ENCODE measurements around the gene XRN2.
A peak's percentile ranks its signal among the peaks of the same experiment; 100 is the strongest.

Gene XRN2, protein sequence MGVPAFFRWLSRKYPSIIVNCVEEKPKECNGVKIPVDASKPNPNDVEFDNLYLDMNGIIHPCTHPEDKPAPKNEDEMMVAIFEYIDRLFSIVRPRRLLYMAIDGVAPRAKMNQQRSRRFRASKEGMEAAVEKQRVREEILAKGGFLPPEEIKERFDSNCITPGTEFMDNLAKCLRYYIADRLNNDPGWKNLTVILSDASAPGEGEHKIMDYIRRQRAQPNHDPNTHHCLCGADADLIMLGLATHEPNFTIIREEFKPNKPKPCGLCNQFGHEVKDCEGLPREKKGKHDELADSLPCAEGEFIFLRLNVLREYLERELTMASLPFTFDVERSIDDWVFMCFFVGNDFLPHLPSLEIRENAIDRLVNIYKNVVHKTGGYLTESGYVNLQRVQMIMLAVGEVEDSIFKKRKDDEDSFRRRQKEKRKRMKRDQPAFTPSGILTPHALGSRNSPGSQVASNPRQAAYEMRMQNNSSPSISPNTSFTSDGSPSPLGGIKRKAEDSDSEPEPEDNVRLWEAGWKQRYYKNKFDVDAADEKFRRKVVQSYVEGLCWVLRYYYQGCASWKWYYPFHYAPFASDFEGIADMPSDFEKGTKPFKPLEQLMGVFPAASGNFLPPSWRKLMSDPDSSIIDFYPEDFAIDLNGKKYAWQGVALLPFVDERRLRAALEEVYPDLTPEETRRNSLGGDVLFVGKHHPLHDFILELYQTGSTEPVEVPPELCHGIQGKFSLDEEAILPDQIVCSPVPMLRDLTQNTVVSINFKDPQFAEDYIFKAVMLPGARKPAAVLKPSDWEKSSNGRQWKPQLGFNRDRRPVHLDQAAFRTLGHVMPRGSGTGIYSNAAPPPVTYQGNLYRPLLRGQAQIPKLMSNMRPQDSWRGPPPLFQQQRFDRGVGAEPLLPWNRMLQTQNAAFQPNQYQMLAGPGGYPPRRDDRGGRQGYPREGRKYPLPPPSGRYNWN

GRCh38 chr20:21303061-21303871 lies at the start of gene XRN2:
Gene XRN2, plus strand, starts transcription at chr20:21303331. Its CDS starts 68 bp downstream, at chr20:21303399.
- DNase-seq: peak; percentile 94

DNA sequence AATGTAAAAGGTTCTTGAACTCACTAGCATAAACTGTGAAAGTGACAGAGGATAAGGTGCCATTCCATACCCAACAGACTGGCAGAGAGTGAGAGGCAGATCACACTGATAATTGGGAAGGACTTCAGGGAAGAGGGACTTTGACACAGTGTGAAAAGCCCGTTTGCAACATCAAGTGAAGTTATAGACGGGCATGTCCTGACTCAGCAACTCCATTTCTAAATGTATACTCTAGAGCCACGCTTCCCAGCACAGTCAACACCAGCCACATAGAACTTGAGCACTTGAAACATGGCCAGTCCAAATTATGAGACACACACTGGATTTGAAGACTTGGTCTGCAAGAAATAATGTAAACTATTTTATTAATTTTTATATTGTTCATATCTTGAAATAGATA lies 45.9 kb upstream of the XRN2 start:
- no peak for DNase-seq

- DNase-seq: no peak
Measured at GRCh38 chr20:21258411-21258810, 44.7 kb upstream of the XRN2 start.

DNA sequence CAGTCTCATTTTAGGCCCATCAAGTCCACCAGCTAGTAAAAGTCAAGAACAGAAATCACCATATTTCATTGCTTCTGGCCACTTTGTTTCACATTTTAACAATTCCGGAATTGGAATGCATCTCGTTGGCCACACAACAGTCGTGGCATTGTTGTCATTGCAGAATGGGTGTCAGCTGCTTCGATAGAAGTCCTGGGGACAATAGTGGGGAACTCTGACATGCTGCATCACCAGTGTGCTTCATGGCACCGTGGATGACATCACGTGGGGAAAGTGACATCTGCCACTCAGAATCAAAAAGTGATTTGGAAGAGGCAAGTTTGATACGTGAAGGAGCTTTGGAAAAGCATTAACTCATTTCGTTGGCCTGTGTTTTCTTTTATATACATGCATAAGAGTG lies 43.8 kb upstream of the XRN2 start:
- DNase-seq: peak; percentile 55

DNA sequence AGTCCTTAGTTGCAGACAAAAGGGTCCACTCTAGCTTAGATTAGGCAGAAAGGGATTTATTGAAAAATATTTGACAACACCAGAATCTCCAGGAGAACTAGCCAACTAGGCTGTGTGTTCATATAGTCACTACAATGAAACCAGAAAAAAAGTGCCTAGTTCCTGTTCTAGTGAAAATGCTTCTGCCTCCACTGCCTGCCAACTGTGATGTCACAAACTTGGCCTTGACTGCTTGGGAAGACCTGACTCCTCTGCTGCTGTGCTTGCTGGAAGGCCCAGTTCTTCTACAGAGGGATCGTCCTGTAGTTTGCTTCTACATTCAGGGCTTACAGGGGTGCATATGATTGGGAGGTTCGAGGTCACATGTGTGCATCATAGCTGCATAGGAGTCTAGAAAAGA lies 40.3 kb upstream of the XRN2 start:
- no peak for DNase-seq

- no peak for DNase-seq
Measured at GRCh38 chr20:21265261-21266190, 37.6 kb upstream of the XRN2 start.

GRCh38 chr20:21266191-21266536 lies 37.0 kb upstream of the XRN2 start:
- no peak for DNase-seq

- no peak for DNase-seq
Measured at GRCh38 chr20:21269772-21270171, 33.4 kb upstream of the XRN2 start.

- DNase-seq: peak; percentile 9
Measured at GRCh38 chr20:21270806-21271205, 32.3 kb upstream of the XRN2 start.

- no peak for DNase-seq
Measured at GRCh38 chr20:21272279-21272678, 30.9 kb upstream of the XRN2 start.

GRCh38 chr20:21272679-21273078 lies 30.5 kb upstream of the XRN2 start:
- no peak for DNase-seq

DNA sequence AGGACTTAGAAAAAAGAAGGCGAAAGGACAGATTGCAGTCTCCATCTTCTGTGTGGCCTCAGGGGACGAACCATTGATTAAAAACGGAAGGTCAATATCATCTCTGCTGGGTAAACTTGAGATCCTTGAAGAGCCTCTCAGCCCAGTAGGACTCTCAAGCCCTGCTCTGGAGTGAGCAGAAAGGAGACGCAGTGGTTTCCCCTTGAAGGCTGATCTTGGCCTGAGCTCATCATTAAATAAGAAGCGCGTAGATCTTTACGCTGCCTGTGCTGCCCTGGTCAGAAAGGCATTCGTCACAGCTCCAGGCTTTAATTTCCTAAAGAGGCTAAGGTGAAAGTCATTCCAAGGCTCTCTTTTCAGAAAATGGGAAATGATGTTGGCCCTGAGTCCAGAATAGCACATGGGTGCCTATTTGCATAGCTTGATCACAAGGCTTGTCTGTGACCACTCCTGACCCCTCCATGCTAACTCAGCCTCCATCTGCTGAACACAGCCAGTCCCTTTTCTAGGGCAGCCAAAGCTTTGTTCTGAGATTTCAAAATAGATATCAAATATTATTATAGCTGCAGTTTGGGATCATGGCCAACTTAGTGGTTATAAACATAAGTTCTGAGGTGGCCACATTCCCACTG lies 29.3 kb upstream of the XRN2 start:
- DNase-seq: no peak

GRCh38 chr20:21278829-21279228 lies 24.3 kb upstream of the XRN2 start:
- DNase-seq: no peak

GRCh38 chr20:21279706-21280521 lies 23.2 kb upstream of the XRN2 start:
- DNase-seq: no peak

DNA sequence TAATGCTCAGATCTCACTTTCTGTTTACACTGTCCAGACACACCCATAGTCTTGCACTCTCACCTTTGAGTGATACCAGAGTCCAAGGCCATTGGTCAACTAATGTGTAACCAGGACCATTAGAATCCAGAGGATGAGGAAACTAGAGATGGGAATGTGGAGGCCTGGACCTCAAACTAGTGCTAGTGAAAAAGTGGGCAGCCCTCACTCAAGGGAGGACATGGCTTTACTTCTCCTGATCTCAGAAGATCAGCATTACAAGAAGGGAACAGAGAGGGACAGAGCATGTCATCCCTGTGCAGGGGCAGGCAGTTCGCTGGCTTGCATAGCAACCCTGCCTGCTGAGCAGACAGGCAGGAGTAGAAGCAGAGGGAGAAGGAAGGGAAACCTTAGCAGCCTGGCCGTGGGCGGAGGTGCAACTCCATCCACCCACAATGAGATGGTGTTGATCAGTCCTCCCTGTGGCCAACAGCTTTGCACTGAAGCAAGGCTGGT lies 22.6 kb upstream of the XRN2 start:
- DNase-seq: no peak

DNA sequence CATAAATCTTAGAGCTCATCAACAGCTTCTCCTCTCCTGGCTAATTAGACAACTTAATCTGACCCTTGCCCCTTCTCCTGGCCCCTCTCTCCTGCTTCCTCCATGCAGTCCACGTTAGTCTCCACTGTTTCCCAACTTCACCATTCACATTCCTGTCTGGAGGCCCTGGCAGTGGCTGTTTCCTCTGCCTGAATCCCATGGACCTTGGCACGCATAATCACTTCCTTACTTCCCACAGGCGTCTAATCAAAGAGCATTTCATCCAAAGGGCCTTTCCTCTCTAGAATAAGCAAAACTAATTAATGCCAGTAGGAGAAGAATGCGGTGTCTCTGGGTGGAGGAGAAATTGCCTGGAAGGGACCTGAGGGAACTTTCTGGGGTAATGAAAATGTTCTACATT lies 16.4 kb upstream of the XRN2 start:
- DNase-seq: no peak

- DNase-seq: no peak
Measured at GRCh38 chr20:21288587-21289370, 14.4 kb upstream of the XRN2 start.

GRCh38 chr20:21289651-21290050 lies 13.5 kb upstream of the XRN2 start:
- no peak for DNase-seq

- no peak for DNase-seq
Measured at GRCh38 chr20:21291026-21291425, 12.1 kb upstream of the XRN2 start.

DNA sequence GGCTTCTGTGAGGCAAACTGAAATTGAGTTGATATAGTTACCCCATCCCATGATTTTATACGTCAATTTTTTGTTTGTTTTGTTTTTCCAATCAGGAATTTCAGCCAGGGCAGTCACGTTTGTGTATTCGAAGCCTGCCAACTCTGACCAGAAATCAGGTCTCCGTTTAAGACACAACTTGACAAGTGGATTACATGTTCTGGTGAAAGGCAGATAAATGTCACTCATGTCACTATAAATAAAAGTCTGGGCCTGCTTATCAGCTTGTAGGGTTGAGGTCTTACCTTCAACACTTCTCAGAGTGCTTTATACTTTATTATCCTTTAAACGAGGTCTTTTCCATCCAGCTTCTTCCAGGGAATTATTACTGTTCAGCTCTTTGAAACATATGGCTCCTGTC lies 8.4 kb upstream of the XRN2 start:
- no peak for DNase-seq
